HG03354 (cell line): Measurements from ENCODE around the gene TMPRSS7.
"Not testable (repeated sequence)": the region's sequence is repeated elsewhere in the genome, so short reads cannot be mapped to it uniquely, and the experiment has no call there.

Experiments
- ATAC-seq: cut with Tn5 transposase; IDR thresholded peaks from one replicate; pipeline ENCODE4 v1.9.1; 2021; ENCODE audit warnings: mild to moderate bottlenecking; ENCODE audit not compliant: unreplicated experiment, poor library complexity, severe bottlenecking

Gene TMPRSS7

GRCh38 chr3:112011376-112011940 lies 23.1 kb upstream of the TMPRSS7 start:
- no peak for ATAC-seq

GRCh38 chr3:112012205-112012992 lies 22.1 kb upstream of the TMPRSS7 start:
- no peak for ATAC-seq

GRCh38 chr3:112013058-112013783 lies 21.3 kb upstream of the TMPRSS7 start:
- ATAC-seq = peak; percentile 90

GRCh38 chr3:112013784-112014143 lies 20.8 kb upstream of the TMPRSS7 start:
- ATAC-seq = peak; percentile 32

GRCh38 chr3:112017091-112017490 lies 17.4 kb upstream of the TMPRSS7 start:
- ATAC-seq = no peak

GRCh38 chr3:112018712-112019111 lies 15.8 kb upstream of the TMPRSS7 start:
- no peak for ATAC-seq

- no peak for ATAC-seq
Measured at GRCh38 chr3:112019716-112020115, 14.8 kb upstream of the TMPRSS7 start.

- no peak for ATAC-seq
Measured at GRCh38 chr3:112020674-112021085, 13.9 kb upstream of the TMPRSS7 start.

GRCh38 chr3:112027142-112027541 lies 7.4 kb upstream of the TMPRSS7 start:
- no peak for ATAC-seq

- ATAC-seq = no peak
Measured at GRCh38 chr3:112027826-112028225, 6.7 kb upstream of the TMPRSS7 start.

GRCh38 chr3:112030901-112031300 lies 3.6 kb upstream of the TMPRSS7 start:
- no peak for ATAC-seq

- no peak for ATAC-seq
Measured at GRCh38 chr3:112032098-112032731, 2.3 kb upstream of the TMPRSS7 start.

GRCh38 chr3:112035241-112035640 lies 705 bp downstream of the TMPRSS7 start:
- ATAC-seq = no peak

- ATAC-seq = not testable (repeated sequence)
Measured at GRCh38 chr3:112037194-112037593, 2.7 kb downstream of the TMPRSS7 start.

- ATAC-seq = peak; percentile 51
Measured at GRCh38 chr3:112038863-112039262, 4.3 kb downstream of the TMPRSS7 start.

- ATAC-seq = no peak
Measured at GRCh38 chr3:112041321-112041720, 6.8 kb downstream of the TMPRSS7 start.

GRCh38 chr3:112042842-112043280 lies 8.3 kb downstream of the TMPRSS7 start:
- ATAC-seq = no peak

- peak; percentile 96 for ATAC-seq
Measured at GRCh38 chr3:112043621-112044201, 9.2 kb downstream of the TMPRSS7 start.

GRCh38 chr3:112046599-112046998 lies 12.1 kb downstream of the TMPRSS7 start:
- ATAC-seq = no peak

GRCh38 chr3:112047264-112047663 lies 12.7 kb downstream of the TMPRSS7 start:
- ATAC-seq = no peak
